ENCODE measurements around the gene ERMARD. TPM values are rescaled to one million over a fixed set of nuclear protein-coding genes. Genes with fewer than 3 reads are reported as not detected.
"Not testable (repeated sequence)": the region's sequence is repeated elsewhere in the genome, so short reads cannot be mapped to it uniquely, and the experiment has no call there.

ERMARD gene
- polyA plus RNA-seq, 2 donors = 18.4 to 49.9 TPM

DNA sequence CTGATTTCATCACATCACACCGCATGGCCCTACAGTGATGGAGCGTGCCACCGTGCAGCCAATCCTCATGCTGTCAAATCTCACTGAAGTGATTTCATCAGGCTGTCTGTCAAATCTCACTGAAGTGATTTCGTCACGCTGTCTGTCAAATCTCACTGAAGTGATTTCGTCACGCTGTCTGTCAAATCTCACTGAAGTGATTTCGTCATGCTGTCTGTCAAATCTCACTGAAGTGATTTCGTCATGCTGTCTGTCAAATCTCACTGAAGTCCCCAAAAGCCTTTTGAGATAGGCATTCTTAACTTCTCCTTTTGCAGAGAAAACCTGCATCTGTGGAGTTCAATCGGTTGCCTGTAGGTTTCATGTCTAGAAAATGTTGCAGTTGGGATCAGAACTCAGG, 14.4 kb downstream of the ERMARD start:
- H3K4me3 ChIP-seq (ENCODE audit: low read depth in 1 of 2, low read length in 2 of 2); H3K4me1 ChIP-seq (ENCODE audit: control insufficient read depth in 2 of 2, insufficient read depth in 2 of 2, low read length in 1 of 2); H3K27ac ChIP-seq (ENCODE audit: low read depth in 2 of 2, low read length in 1 of 2); H3K27me3 ChIP-seq (ENCODE audit: control insufficient read depth in 1 of 2, insufficient read depth in 2 of 2, low read length in 2 of 2); H3K9me3 ChIP-seq (ENCODE audit: control insufficient read depth in 2 of 2, insufficient read depth in 1 of 2, low read depth in 1 of 2, low read length in 1 of 2): not testable (repeated sequence)
- 91 to 94% methylated on average over 10 of the region's 10 CpGs for WGBS, 2 donors
- H3K36me3 ChIP-seq (ENCODE audit: control insufficient read depth in 2 of 2, insufficient read depth in 2 of 2, low read length in 1 of 2) = peaks cover 20% of the 10 kb centered on the region in 2 donors

DNA sequence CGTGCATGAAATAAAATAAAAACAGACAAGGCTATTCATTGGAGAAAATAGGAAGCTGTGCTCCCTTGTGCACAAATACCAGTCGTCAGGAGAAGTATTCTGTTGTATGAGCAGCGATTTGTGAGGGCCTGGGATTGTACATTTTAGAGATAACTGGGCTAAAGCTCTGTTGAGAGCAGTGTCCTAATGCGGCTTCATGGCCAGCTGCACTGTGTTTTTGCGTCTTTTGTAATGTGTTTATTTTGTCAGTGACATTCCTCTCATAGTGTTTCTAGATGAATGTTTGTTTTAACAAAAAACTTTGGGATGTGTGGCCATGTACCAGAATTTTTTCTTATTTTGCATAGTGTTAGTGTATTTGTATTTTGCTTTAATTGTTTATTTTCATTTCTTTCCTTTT, 14.8 kb downstream of the ERMARD start:
- no peaks in the 10 kb centered on the region for H3K27me3 ChIP-seq (ENCODE audit: control insufficient read depth in 1 of 2, insufficient read depth in 2 of 2, low read length in 2 of 2)
- H3K27ac ChIP-seq (ENCODE audit: low read depth in 2 of 2, low read length in 1 of 2) = no peak overlapping the region
- 72 to 73% methylated on average over 5 of the region's 5 CpGs for WGBS, 2 donors
- H3K4me3 ChIP-seq (ENCODE audit: low read depth in 1 of 2, low read length in 2 of 2) = no peak overlapping the region
- H3K4me1 ChIP-seq (ENCODE audit: control insufficient read depth in 2 of 2, insufficient read depth in 2 of 2, low read length in 1 of 2) = no peaks in the 10 kb centered on the region
- no peaks in the 10 kb centered on the region for H3K9me3 ChIP-seq (ENCODE audit: control insufficient read depth in 2 of 2, insufficient read depth in 1 of 2, low read depth in 1 of 2, low read length in 1 of 2)
- peaks cover 20% of the 10 kb centered on the region in 2 donors for H3K36me3 ChIP-seq (ENCODE audit: control insufficient read depth in 2 of 2, insufficient read depth in 2 of 2, low read length in 1 of 2)

GRCh38 chr6:169766921-169767736, 15.7 kb downstream of the ERMARD start:
- Histone ChIP-seq H3K4me1 (ENCODE audit: control insufficient read depth in 2 of 2, insufficient read depth in 2 of 2, low read length in 1 of 2) (no peaks in the 10 kb centered on the region), H3K27me3 (ENCODE audit: control insufficient read depth in 1 of 2, insufficient read depth in 2 of 2, low read length in 2 of 2) (no peaks in the 10 kb centered on the region), H3K36me3 (ENCODE audit: control insufficient read depth in 2 of 2, insufficient read depth in 2 of 2, low read length in 1 of 2) (peaks cover 24 to 25% of the 10 kb centered on the region in 2 donors), H3K9me3 (ENCODE audit: control insufficient read depth in 2 of 2, insufficient read depth in 1 of 2, low read depth in 1 of 2, low read length in 1 of 2) (no peaks in the 10 kb centered on the region), H3K4me3 (ENCODE audit: low read depth in 1 of 2, low read length in 2 of 2) (no peak overlapping the region), H3K27ac (ENCODE audit: low read depth in 2 of 2, low read length in 1 of 2) (no peak overlapping the region)
- WGBS, 2 donors = 94 to 95% methylated on average over 13 of the region's 13 CpGs

DNA sequence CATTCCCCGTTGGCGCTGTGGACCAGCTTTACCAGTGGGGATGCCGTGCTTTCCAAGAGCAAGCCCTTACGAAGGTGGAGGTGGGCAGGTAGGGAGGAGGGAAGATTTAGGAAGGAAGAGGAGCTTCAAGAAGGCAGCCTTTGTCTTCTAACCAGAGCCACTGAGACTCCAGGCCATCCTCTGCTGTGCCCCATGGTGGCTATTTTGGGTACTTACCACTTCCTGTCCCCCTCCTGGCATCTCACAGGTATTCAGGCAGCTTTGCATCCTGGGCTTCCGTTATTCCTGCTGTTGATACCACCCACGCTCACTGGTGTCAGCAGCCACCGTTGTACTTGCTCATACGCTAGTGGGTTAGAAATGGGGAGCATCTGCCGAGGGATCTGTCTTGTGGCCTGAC, 22.9 kb downstream of the ERMARD start:
- Histone ChIP-seq H3K36me3 (ENCODE audit: control insufficient read depth in 2 of 2, insufficient read depth in 2 of 2, low read length in 1 of 2) (peaks cover 19 to 29% of the 10 kb centered on the region in 2 donors), H3K4me1 (ENCODE audit: control insufficient read depth in 2 of 2, insufficient read depth in 2 of 2, low read length in 1 of 2) (no peaks in the 10 kb centered on the region), H3K27me3 (ENCODE audit: control insufficient read depth in 1 of 2, insufficient read depth in 2 of 2, low read length in 2 of 2) (no peaks in the 10 kb centered on the region), H3K4me3 (ENCODE audit: low read depth in 1 of 2, low read length in 2 of 2) (no peak overlapping the region), H3K9me3 (ENCODE audit: control insufficient read depth in 2 of 2, insufficient read depth in 1 of 2, low read depth in 1 of 2, low read length in 1 of 2) (no peaks in the 10 kb centered on the region), H3K27ac (ENCODE audit: low read depth in 2 of 2, low read length in 1 of 2) (no peak overlapping the region)
- 88 to 93% methylated on average over 9 of the region's 9 CpGs for WGBS, 2 donors

DNA sequence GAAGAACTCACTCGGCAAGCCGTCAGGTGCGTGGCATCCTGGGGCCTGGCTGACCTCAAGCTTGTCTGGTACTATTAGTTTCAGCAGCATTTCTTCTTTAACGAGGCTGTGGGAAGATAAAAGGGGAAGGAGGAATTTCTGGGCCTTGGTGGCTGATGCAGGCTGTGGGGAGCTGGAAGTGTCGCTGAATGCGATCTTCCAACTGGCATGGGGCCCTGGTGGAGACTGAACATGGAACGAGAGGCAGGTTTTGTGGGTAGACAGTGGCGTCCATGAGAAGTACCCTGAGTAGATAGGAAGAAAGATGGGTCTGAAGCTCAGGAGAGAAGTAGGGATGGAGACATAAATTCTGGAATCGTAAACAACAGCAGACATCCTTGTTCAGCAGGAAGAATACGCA, 23.9 kb downstream of the ERMARD start:
- H3K36me3 ChIP-seq (ENCODE audit: control insufficient read depth in 2 of 2, insufficient read depth in 2 of 2, low read length in 1 of 2) = peaks cover 23 to 31% of the 10 kb centered on the region in 2 donors
- H3K4me1 ChIP-seq (ENCODE audit: control insufficient read depth in 2 of 2, insufficient read depth in 2 of 2, low read length in 1 of 2) = no peaks in the 10 kb centered on the region
- 92% methylated on average over 10 of the region's 10 CpGs for WGBS, 2 donors
- no peak overlapping the region for H3K4me3 ChIP-seq (ENCODE audit: low read depth in 1 of 2, low read length in 2 of 2)
- no peaks in the 10 kb centered on the region for H3K9me3 ChIP-seq (ENCODE audit: control insufficient read depth in 2 of 2, insufficient read depth in 1 of 2, low read depth in 1 of 2, low read length in 1 of 2)
- no peaks in the 10 kb centered on the region for H3K27me3 ChIP-seq (ENCODE audit: control insufficient read depth in 1 of 2, insufficient read depth in 2 of 2, low read length in 2 of 2)
- H3K27ac ChIP-seq (ENCODE audit: low read depth in 2 of 2, low read length in 1 of 2) = no peak overlapping the region

DNA sequence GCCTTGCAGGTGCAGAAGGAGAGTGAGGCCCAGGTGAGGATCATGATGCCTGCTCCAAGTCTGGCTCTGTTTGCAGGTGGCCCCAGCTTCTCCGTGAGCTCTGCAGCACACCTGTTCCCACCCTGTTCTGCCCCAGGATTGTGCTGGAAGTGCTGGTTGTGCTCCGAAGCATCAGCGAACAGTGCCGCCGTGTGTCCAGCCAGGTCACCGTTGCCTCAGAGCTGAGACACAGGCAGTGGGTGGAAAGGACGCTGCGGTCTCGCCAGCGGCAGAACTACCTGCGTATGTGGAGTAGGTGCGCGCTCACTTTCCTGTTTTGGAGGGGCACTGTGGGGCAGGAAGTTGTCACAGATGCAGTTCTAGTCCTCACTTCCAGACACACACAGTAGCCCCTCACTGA, 25.0 kb downstream of the ERMARD start:
- Histone ChIP-seq H3K36me3 (ENCODE audit: control insufficient read depth in 2 of 2, insufficient read depth in 2 of 2, low read length in 1 of 2) (peaks cover 23 to 31% of the 10 kb centered on the region in 2 donors), H3K27me3 (ENCODE audit: control insufficient read depth in 1 of 2, insufficient read depth in 2 of 2, low read length in 2 of 2) (no peaks in the 10 kb centered on the region), H3K27ac (ENCODE audit: low read depth in 2 of 2, low read length in 1 of 2) (no peak overlapping the region), H3K9me3 (ENCODE audit: control insufficient read depth in 2 of 2, insufficient read depth in 1 of 2, low read depth in 1 of 2, low read length in 1 of 2) (no peaks in the 10 kb centered on the region), H3K4me1 (ENCODE audit: control insufficient read depth in 2 of 2, insufficient read depth in 2 of 2, low read length in 1 of 2) (no peaks in the 10 kb centered on the region), H3K4me3 (ENCODE audit: low read depth in 1 of 2, low read length in 2 of 2) (no peak overlapping the region)
- WGBS, 2 donors = 95 to 96% methylated on average over 13 of the region's 13 CpGs

DNA sequence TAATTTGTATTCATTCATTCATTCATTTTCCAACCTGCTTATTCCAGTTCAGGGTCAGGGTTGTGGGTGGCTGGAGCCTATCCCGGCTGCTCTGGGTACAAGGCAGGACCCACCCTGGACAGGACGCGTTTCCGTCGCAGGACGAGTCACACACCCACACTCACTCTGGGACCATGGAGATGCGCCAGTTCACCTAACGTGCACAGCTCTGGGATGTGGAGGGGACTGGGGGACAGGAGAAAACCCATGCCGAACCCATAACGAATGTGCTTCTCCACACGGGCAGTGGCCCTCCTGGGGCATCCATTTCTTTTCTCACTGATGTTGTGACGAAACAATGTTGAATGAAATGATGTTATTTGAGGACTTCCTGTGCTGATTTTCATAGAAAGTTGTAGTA, 26.5 kb downstream of the ERMARD start:
- no peak overlapping the region for H3K4me3 ChIP-seq (ENCODE audit: low read depth in 1 of 2, low read length in 2 of 2)
- no peak overlapping the region for H3K27ac ChIP-seq (ENCODE audit: low read depth in 2 of 2, low read length in 1 of 2)
- H3K36me3 ChIP-seq (ENCODE audit: control insufficient read depth in 2 of 2, insufficient read depth in 2 of 2, low read length in 1 of 2) = peaks cover 20 to 26% of the 10 kb centered on the region in 2 donors
- H3K9me3 ChIP-seq (ENCODE audit: control insufficient read depth in 2 of 2, insufficient read depth in 1 of 2, low read depth in 1 of 2, low read length in 1 of 2) = no peaks in the 10 kb centered on the region
- 91 to 92% methylated on average over 12 of the region's 12 CpGs for WGBS, 2 donors
- no peaks in the 10 kb centered on the region for H3K4me1 ChIP-seq (ENCODE audit: control insufficient read depth in 2 of 2, insufficient read depth in 2 of 2, low read length in 1 of 2)
- H3K27me3 ChIP-seq (ENCODE audit: control insufficient read depth in 1 of 2, insufficient read depth in 2 of 2, low read length in 2 of 2) = no peaks in the 10 kb centered on the region

DNA sequence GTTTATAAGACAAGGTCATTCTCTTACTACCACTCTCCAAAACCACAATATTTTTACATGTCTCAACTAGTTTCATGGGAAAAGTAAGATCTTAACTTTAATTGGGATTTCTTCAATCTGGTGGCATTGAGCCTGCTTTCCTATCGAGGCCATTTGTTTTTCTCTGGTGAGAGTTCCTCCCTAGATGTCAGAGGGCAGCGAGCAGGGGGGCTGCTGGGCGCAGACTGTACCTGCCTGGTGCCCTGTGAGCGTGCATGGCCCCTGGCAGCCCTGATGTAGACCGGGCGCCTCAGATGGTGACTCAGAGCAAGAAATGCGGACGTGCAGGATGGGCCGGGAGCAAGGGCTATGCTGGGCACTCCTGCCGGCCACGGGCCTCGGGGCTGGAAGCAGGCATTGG, 27.2 kb downstream of the ERMARD start:
- H3K36me3 ChIP-seq (ENCODE audit: control insufficient read depth in 2 of 2, insufficient read depth in 2 of 2, low read length in 1 of 2) = peaks cover 20 to 28% of the 10 kb centered on the region in 2 donors
- H3K9me3 ChIP-seq (ENCODE audit: control insufficient read depth in 2 of 2, insufficient read depth in 1 of 2, low read depth in 1 of 2, low read length in 1 of 2) = no peaks in the 10 kb centered on the region
- no peaks in the 10 kb centered on the region for H3K27me3 ChIP-seq (ENCODE audit: control insufficient read depth in 1 of 2, insufficient read depth in 2 of 2, low read length in 2 of 2)
- H3K4me1 ChIP-seq (ENCODE audit: control insufficient read depth in 2 of 2, insufficient read depth in 2 of 2, low read length in 1 of 2) = no peaks in the 10 kb centered on the region
- H3K4me3 ChIP-seq (ENCODE audit: low read depth in 1 of 2, low read length in 2 of 2) = no peak overlapping the region
- WGBS, 2 donors = 88 to 92% methylated on average over 12 of the region's 12 CpGs
- no peak overlapping the region for H3K27ac ChIP-seq (ENCODE audit: low read depth in 2 of 2, low read length in 1 of 2)

- H3K4me1 ChIP-seq (ENCODE audit: control insufficient read depth in 2 of 2, insufficient read depth in 2 of 2, low read length in 1 of 2) = no peaks in the 10 kb centered on the region
- H3K27me3 ChIP-seq (ENCODE audit: control insufficient read depth in 1 of 2, insufficient read depth in 2 of 2, low read length in 2 of 2) = no peaks in the 10 kb centered on the region
- H3K9me3 ChIP-seq (ENCODE audit: control insufficient read depth in 2 of 2, insufficient read depth in 1 of 2, low read depth in 1 of 2, low read length in 1 of 2) = no peaks in the 10 kb centered on the region
- 86 to 87% methylated on average over 8 of the region's 8 CpGs for WGBS, 2 donors
- peaks cover 20 to 26% of the 10 kb centered on the region in 2 donors for H3K36me3 ChIP-seq (ENCODE audit: control insufficient read depth in 2 of 2, insufficient read depth in 2 of 2, low read length in 1 of 2)
- H3K4me3 ChIP-seq (ENCODE audit: low read depth in 1 of 2, low read length in 2 of 2) = no peak overlapping the region
- no peak overlapping the region for H3K27ac ChIP-seq (ENCODE audit: low read depth in 2 of 2, low read length in 1 of 2)
Measured at GRCh38 chr6:169779092-169779815, 27.8 kb downstream of the ERMARD start.
